HT1080 (cell line): ENCODE data around the gene ASPSCR1. TPM values are rescaled to one million over a fixed set of nuclear protein-coding genes. Genes with fewer than 3 reads are reported as not detected.
A peak's percentile ranks its signal among the peaks of the same experiment; 100 is the strongest.

Experiments used
- DNase-seq: peaks from one replicate; pipeline ENCODE4 v3.0.0-alpha.2; 2015; ENCODE audit warnings: low read depth
- total RNA-seq: library from RNA; depleted of rRNA; stranded (reverse); fragments of >200 nt; shearing (Covaris generic); gene quantifications from 2 replicates; pipeline ENCODE4 v1.2.3, GENCODE V29; 2014

Gene ASPSCR1
- total RNA-seq, 1 experiment from 2014 or later: 41.2 TPM

GRCh38 chr17:81999587-81999975, 22.2 kb downstream of the ASPSCR1 start:
- no peak for DNase-seq

- no peak for DNase-seq
Observed at GRCh38 chr17:81999976-82000802, 22.8 kb downstream of the ASPSCR1 start.

GRCh38 chr17:82000803-82001570, 23.6 kb downstream of the ASPSCR1 start:
- no peak for DNase-seq

DNA sequence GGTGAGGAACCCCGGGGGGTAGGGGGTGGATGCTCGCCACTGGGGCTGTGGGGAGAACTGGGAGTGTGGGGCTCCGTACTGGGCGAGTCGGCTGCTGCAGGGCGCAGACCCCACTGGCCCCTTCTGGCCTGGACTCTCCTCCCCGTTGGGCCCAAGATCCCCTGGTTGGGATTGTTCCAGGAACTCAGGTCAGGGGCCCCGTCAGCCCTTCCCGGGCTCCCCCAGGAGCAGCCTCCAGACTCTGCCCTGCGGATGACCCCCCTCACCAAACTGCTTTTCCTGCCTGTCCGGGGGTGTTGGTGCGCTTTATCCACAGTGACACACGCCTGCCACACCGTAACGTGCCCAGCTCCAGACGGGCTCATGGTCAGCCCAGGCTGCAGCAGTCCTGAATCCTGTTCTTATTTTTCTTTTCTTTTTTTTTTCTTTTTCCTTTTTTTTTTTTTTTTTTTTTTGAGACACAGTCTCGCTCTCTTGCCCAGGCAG, 24.2 kb downstream of the ASPSCR1 start:
- no peak for DNase-seq

GRCh38 chr17:82003411-82004381, 26.3 kb downstream of the ASPSCR1 start:
- DNase-seq: peak; percentile 98

GRCh38 chr17:82004517-82005455, 27.4 kb downstream of the ASPSCR1 start:
- DNase-seq: no peak

DNA sequence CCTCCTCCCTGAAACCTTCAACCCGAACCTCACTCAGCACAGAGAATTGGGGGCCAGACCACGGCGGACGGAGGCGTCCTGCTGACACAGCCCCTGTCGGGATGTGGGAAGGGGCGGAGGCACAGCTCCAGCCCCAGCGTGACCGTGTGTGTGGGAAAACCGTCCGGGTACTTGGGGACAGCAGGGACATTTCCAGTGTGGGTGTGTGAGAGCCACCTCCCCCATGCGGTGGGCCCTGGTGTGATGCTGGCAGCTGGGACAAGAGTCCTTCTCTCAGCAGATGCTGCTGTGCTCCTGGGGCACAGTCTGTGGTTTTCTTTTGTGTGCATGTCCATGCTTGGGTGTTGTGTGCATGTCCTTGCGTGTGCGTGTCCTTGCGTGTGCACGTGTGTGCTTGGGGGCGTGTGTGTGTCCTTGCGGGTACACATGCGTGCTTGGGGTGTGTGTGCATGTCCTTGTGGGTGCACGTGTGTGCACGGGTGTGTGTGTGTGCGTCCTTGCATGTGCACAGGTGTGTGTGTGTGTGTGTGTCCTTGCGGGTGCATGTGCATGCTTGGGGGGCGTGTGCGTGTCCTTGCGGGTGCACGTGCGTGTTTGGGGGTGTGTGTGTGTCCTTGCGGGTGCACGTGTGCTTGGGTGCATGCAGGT, 28.4 kb downstream of the ASPSCR1 start:
- DNase-seq: no peak

- DNase-seq: no peak
Observed at GRCh38 chr17:82006468-82007227, 29.2 kb downstream of the ASPSCR1 start.

DNA sequence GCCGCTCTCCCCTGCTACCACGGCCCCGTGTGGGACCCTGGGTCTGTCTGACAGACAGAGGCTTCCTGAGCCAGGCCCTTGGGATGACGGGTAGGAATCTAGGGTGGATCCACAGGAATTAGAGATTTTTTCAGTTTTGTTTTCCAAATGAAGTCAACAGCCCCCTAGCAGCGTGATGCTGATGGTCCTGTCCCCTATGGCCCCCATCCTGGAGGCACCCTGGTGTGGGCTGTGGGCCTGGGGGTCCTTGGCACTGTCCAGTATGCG, 29.7 kb downstream of the ASPSCR1 start:
- no peak for DNase-seq

GRCh38 chr17:82007495-82008257, 30.2 kb downstream of the ASPSCR1 start:
- no peak for DNase-seq

- DNase-seq: no peak
Observed at GRCh38 chr17:82008258-82008940, 31.0 kb downstream of the ASPSCR1 start.

- no peak for DNase-seq
Observed at GRCh38 chr17:82008941-82009405, 31.5 kb downstream of the ASPSCR1 start.

- no peak for DNase-seq
Observed at GRCh38 chr17:82009413-82009812, 32.0 kb downstream of the ASPSCR1 start.

GRCh38 chr17:82010575-82011525, 33.4 kb downstream of the ASPSCR1 start:
- no peak for DNase-seq

DNA sequence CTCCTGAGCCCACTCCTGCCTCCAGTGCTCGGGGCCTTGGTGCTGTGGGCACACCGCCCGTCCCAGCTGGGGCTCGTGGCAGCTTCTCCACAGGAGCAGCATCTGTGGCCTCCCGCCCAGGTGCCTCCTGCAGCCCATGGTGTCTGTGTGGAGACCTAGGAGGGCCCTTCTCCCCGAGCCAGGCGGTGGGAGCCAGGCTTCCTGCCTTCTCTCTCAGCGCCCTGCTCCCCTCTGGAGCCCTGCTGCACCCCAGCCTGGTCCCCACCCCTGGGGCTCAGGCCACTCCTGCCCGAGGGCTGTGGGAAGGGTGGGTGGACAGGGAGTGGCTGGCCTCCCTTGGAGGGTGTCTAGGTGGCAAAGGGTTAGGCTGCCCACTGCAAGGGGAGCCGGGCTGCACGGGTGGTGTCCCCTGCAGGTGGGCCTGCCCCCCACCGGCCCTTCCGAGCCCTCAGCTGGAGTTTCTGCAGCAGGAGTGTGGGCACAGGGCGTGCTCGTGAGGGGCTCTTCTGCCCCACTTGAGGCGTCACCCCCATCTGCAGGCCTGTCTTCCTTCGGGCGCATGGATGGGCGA, 34.3 kb downstream of the ASPSCR1 start:
- DNase-seq: no peak

- no peak for DNase-seq
Observed at GRCh38 chr17:82012261-82012639, 34.8 kb downstream of the ASPSCR1 start.
